HepG2 (cell line): ENCODE measurements around the gene FAM222B. TPM values are rescaled to one million over a fixed set of nuclear protein-coding genes. Genes with fewer than 3 reads are reported as not detected.

Source experiments
- ATAC-seq: fragments of 200-7000 bp; cut with Tn5 transposase; 3 replicates; pipeline ENCODE4 v1.9.1; 2020; ENCODE audit warnings: mild to moderate bottlenecking, moderate library complexity
- BruUV-seq: library from RNA; stranded (reverse); fragments of 400-500 nt; replicated peaks from 2 replicates; lab custom pipeline; 2021; lab: Mats Ljungman, UMichigan
- CTCF ChIA-PET: fragments of 300-600 bp; formaldehyde crosslinking; extraction: SDS; loops from one replicate; lab custom pipeline; 2021; ENCODE audit warnings: low total read pairs, inconsistent platforms, low intra/inter-chr PET ratio; lab: Yijun Ruan, JAX
- POLR2A ChIA-PET: fragments of 350-600 bp; sonication (Branson Sonifier 250); formaldehyde crosslinking; loops from one replicate; lab custom pipeline; 2020; ENCODE audit warnings: antibody characterized with exemption, inconsistent platforms; lab: Yijun Ruan, JAX
- DNase-seq: peaks from one replicate; pipeline ENCODE4 v3.0.0-alpha.2; 2015; ENCODE audit warnings: low spot score
- FAIRE-seq: peaks from 3 replicates; lab custom pipeline; 2011; peaks lifted over from hg19 to GRCh38; lab: Jason Lieb, UNC
- H2AFZ ChIP-seq: one replicate; pipeline ENCODE4 v1.6.1; 2011; ENCODE audit warnings: low read length, inconsistent platforms
- H3K27ac ChIP-seq: fragments of 300-600 bp; 3 replicates; pipeline ENCODE4 v1.8.0; 2011; ENCODE audit warnings: mixed run types, mild to moderate bottlenecking, mixed read lengths, low read length, inconsistent platforms; ENCODE audit not compliant: insufficient read depth; ENCODE audit errors: extremely low read length
- H3K27me3 ChIP-seq, 2 experiments: fragments of 200-600 bp in 1 of 2; 2 replicates in 1 of 2; 3 replicates in 1 of 2; pipeline versions ENCODE4 v1.6.0 to v1.8.0; 2011; ENCODE audit warnings: low read length in 2 of 2, mild to moderate bottlenecking in 2 of 2, moderate library complexity in 2 of 2, inconsistent platforms in 1 of 2; ENCODE audit not compliant: insufficient read depth in 2 of 2, control insufficient read depth in 1 of 2
- H3K36me3 ChIP-seq, 2 experiments: fragments of 200-600 bp in 1 of 2; replicated peaks in 1 of 2; 2 replicates in 1 of 2; 3 replicates in 1 of 2; pipeline versions ENCODE4 v1.5.1 to v1.8.0; 2011; ENCODE audit warnings: low read length in 2 of 2, inconsistent platforms in 1 of 2; ENCODE audit not compliant: insufficient read depth in 2 of 2, control insufficient read depth in 1 of 2
- H3K4me1 ChIP-seq: 2 replicates; pipeline ENCODE4 v1.5.1; 2012; ENCODE audit warnings: low read length, inconsistent platforms; ENCODE audit not compliant: insufficient read depth
- H3K4me2 ChIP-seq: 2 replicates; pipeline ENCODE4 v1.6.0; 2011; ENCODE audit warnings: low read depth, low read length, inconsistent platforms
- H3K4me3 ChIP-seq, 3 experiments: fragments of 200-600 bp in 1 of 3; sonication (generic), shearing (Covaris generic) in 1 of 3; replicated peaks in 1 of 3; 2 replicates each; pipeline ENCODE4 v1.5.1; 2011 to 2016; ENCODE audit warnings: low read length in 3 of 3, inconsistent platforms in 2 of 3, low read depth in 2 of 3, mild to moderate bottlenecking in 2 of 3, control low read depth in 1 of 3, mixed read lengths in 1 of 3; ENCODE audit not compliant: insufficient read depth in 1 of 3
- H3K79me2 ChIP-seq: one replicate; pipeline ENCODE4 v1.6.1; 2011; ENCODE audit warnings: low read length, inconsistent platforms; ENCODE audit not compliant: insufficient read depth
- H3K9ac ChIP-seq: 2 replicates; pipeline ENCODE4 v1.6.0; 2011; ENCODE audit warnings: mild to moderate bottlenecking, low read depth, low read length, inconsistent platforms; ENCODE audit not compliant: insufficient read depth
- H3K9me3 ChIP-seq: 2 replicates; pipeline ENCODE4 v1.5.1; 2012; ENCODE audit warnings: mild to moderate bottlenecking, low read length
- H4K20me1 ChIP-seq: 2 replicates; pipeline ENCODE4 v1.6.0; 2011; ENCODE audit warnings: inconsistent platforms, mild to moderate bottlenecking, low read length, moderate library complexity; ENCODE audit not compliant: insufficient read depth
- AGO2 ChIP-seq: fragments of 200-400 bp; formaldehyde crosslinking; optimal IDR thresholded peaks from 2 replicates; pipeline ENCODE3; 2017; ENCODE audit warnings: mild to moderate bottlenecking, low read depth, low read length, moderate library complexity
- CEBPB ChIP-seq: IDR thresholded peaks from 2 replicates; pipeline ENCODE4 v1.6.1; 2011; ENCODE audit warnings: low read depth, low read length, improper control_type of control experiment, borderline replicate concordance
- EP300 ChIP-seq, 3 experiments: sonication (generic) in 1 of 3; formaldehyde crosslinking in 1 of 3; IDR thresholded peaks; 2 replicates each; pipeline versions ENCODE4 v1.5.1 to v1.6.1; 2011 to 2020; ENCODE audit warnings: low read depth in 2 of 3, low read length in 2 of 3, borderline replicate concordance in 1 of 3, improper control_type of control experiment in 1 of 3, mild to moderate bottlenecking in 1 of 3, missing genetic modification reagents in 1 of 3, moderate library complexity in 1 of 3
- GTF2F1 ChIP-seq: fragments of 150-350 bp; IDR thresholded peaks from 2 replicates; pipeline ENCODE4 v1.6.1; 2014; ENCODE audit warnings: low read length
- WGBS: methylation state at CpG from one replicate; pipeline ENCODE4 v1.1.6; 2017; ENCODE audit warnings: low lambda C conversion rate; 5-methylcytosine and 5-hydroxymethylcytosine counted together
- in situ Hi-C: cut with HindIII; loops from 2 replicates; pipeline ENCODE4 v1.10.0; 2017; ENCODE audit warnings: low pct_unique_long_range_greater_than_20kb; ENCODE audit not compliant: extremely low pct_ligation_motif_present
- intact Hi-C: fragments of 100-400 bp; cut with micrococcal nuclease; formaldehyde crosslinking; loops from one replicate; pipeline ENCODE4 v1.10.0; 2022; ENCODE audit not compliant: unreplicated experiment
- polyA plus RNA-seq, 8 experiments: library from polyadenylated mRNA; depleted of rRNA in 3 of 8; stranded (reverse) in 7 of 8; unstranded in 1 of 8; fragments of >200 nt; fragmentation: Illumina TruSeq in 4 of 8; extraction: Trizol in 4 of 8; gene quantifications; 2 replicates each; pipeline versions ENCODE4 v1.2.1 to v1.2.3, GENCODE V29; 2011 to 2016; ENCODE audit warnings: low read depth in 4 of 8, missing spikeins in 1 of 8, mixed read lengths in 1 of 8; ENCODE audit not compliant: insufficient read depth in 1 of 8
- total RNA-seq, 5 experiments: library from RNA; depleted of rRNA; stranded (reverse); fragments of >200 nt; fragmentation: Illumina TruSeq; extraction: Trizol; gene quantifications; 2 replicates each; pipeline ENCODE4 v1.2.3, GENCODE V29; 2016; ENCODE audit warnings: low read depth in 1 of 5
- TF ChIP-seq, protein P1 (sequence below), 2 experiments: sonication (generic) in 1 of 2; formaldehyde crosslinking in 1 of 2; IDR thresholded peaks; 2 replicates each; pipeline versions ENCODE4 v1.4.0 to v1.6.1; 2016 to 2020; ENCODE audit warnings: borderline replicate concordance in 1 of 2, low read depth in 1 of 2, mild to moderate bottlenecking in 1 of 2, missing genetic modification reagents in 1 of 2

The FAM222B gene
- total and polyA plus RNA-seq, 2 of the 13 experiments (the other 11 are each of a cell fraction or from before 2014, with no cell fraction given) = 3.5 to 7.3 TPM

DNA sequence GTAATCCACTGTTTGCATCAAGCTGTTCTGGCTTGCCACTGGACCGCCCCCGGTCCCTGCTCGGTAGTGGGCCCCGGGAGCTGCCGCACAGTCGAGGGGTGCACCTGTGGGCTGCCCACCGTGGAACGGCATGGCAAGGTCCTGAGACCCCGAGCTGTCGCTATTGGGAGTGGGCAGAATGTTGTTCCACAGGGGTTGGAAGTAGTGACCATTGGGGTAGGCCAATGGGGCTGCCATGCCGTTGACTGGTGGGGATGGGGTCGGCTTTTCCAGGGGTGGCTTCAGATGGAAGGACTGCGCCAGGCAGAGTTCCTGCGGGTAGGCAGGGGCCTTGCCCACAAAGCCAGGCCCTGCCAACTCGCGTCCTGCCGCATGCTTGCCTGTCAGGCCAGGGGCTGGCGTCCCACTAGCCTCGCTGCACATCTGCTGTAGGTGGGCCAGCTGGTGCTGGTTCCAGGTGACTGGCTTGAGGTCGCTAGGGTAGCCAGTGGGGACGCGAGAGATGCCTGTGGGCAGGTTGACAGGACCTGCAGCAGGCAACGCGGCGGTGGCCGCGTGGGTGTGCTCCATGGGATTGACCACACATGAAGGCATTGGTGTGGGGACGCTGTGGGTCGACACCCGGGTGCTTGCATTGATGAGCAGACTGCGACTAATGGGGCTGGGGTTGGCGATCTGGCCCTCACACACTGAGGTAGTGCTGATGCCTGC, 84.0 kb downstream of the FAM222B start:
- in situ Hi-C loops (no loop called here), intact Hi-C loops (no loop called here)
- FAIRE-seq = no peak
- BruUV-seq = no TSS peak
- CTCF ChIA-PET = no interaction called here
- POLR2A ChIA-PET = no interaction called here
- no peak overlapping the region for H3K27ac ChIP-seq
- no peak; the same call in 1 of the 3 replicates for ATAC-seq
- H3K27me3 ChIP-seq = no peaks in the 10 kb centered on the region
- no peaks in the 10 kb centered on the region for H3K4me1 ChIP-seq
- H3K9ac ChIP-seq = no peak overlapping the region
- peaks cover 26 to 50% of the 10 kb centered on the region in 2 experiments for H3K36me3 ChIP-seq
- no peak for DNase-seq
- TF ChIP-seq GTF2F1 (no peak), AGO2 (peak; percentile 47), EP300 (IDR thresholded peaks at IDR 0.05; ENCODE audit: low read depth in 2 of 2, low read length in 2 of 2) (no peak), EP300 (CRISPR knock-in tag; IDR thresholded peaks at IDR 0.05; ENCODE audit: borderline replicate concordance) (no peak), CEBPB (no peak)
- TF ChIP-seq, protein P1, sequence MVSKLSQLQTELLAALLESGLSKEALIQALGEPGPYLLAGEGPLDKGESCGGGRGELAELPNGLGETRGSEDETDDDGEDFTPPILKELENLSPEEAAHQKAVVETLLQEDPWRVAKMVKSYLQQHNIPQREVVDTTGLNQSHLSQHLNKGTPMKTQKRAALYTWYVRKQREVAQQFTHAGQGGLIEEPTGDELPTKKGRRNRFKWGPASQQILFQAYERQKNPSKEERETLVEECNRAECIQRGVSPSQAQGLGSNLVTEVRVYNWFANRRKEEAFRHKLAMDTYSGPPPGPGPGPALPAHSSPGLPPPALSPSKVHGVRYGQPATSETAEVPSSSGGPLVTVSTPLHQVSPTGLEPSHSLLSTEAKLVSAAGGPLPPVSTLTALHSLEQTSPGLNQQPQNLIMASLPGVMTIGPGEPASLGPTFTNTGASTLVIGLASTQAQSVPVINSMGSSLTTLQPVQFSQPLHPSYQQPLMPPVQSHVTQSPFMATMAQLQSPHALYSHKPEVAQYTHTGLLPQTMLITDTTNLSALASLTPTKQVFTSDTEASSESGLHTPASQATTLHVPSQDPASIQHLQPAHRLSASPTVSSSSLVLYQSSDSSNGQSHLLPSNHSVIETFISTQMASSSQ (IDR thresholded peaks at IDR 0.05; ENCODE audit: low read depth) = no peak
- TF ChIP-seq, protein P1 (CRISPR knock-in tag; IDR thresholded peaks at IDR 0.05; ENCODE audit: borderline replicate concordance) = no peak
- no peak overlapping the region for H3K4me2 ChIP-seq
- 96% methylated on average over 26 of the region's 32 CpGs for WGBS
- H3K4me3 ChIP-seq = no peak overlapping the region
- H3K79me2 ChIP-seq = no peaks in the 10 kb centered on the region
- H2AFZ ChIP-seq = no peak overlapping the region
- no peaks in the 10 kb centered on the region for H4K20me1 ChIP-seq
- H3K9me3 ChIP-seq = no peaks in the 10 kb centered on the region
